Retinal pigment epithelial cell (primary cell): Measurements from ENCODE around the gene RAB4B.
"Not testable (repeated sequence)": the region's sequence is repeated elsewhere in the genome, so short reads cannot be mapped to it uniquely, and the experiment has no call there.

Experiments used
- DNase-seq: peaks from one replicate; pipeline ENCODE4 v3.0.0-alpha.2; 2010; ENCODE audit warnings: low read depth
- H3K4me3 ChIP-seq: 2 replicates; pipeline ENCODE4 v1.5.1; 2011; ENCODE audit warnings: mild to moderate bottlenecking, low read length, control low read depth, moderate library complexity
- CTCF ChIP-seq: conservative IDR thresholded peaks from 2 replicates; pipeline ENCODE4 v1.5.1; 2011; ENCODE audit warnings: low read depth, low read length, control low read depth, inconsistent platforms

RAB4B gene

GRCh38 chr19:40762754-40763470 is 15.1 kb upstream of the RAB4B start:
- no peak overlapping the region for H3K4me3 ChIP-seq
- no peak for DNase-seq
- TF ChIP-seq CTCF: no peak

GRCh38 chr19:40763526-40763925 is 14.5 kb upstream of the RAB4B start:
- H3K4me3 ChIP-seq: no peak overlapping the region
- no peak for TF ChIP-seq CTCF

GRCh38 chr19:40763963-40764362 is 14.1 kb upstream of the RAB4B start:
- no peak overlapping the region for H3K4me3 ChIP-seq
- no peak for DNase-seq
- TF ChIP-seq CTCF: no peak

More at GRCh38 chr19:40763526-40763925, 14.5 kb upstream of the RAB4B start:
- DNase-seq: no peak

DNA sequence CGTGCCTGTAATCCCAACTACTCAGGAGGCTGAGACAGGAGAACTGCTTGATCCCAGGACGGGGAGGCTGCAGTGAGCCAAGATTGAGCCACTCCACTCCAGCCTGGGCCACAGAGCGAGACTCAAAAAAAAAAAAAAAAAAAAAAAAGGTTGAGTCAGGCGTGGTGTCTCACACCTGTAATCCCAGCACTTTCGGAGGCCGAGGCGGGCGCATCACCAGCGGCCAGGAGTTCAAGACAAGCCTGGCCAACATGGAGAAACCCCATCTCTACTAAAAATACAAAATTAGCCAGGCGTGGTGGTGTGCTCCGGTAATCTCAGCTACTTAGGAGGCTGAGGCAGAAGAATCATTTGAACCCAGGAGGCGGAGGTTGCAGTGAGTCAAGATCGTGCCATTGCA is 11.7 kb upstream of the RAB4B start:
- DNase-seq, H3K4me3 ChIP-seq: not testable (repeated sequence)

- H3K4me3 ChIP-seq: no peak overlapping the region
- TF ChIP-seq CTCF: no peak
- DNase-seq: no peak
Observed at GRCh38 chr19:40768869-40769268, 9.2 kb upstream of the RAB4B start.

DNA sequence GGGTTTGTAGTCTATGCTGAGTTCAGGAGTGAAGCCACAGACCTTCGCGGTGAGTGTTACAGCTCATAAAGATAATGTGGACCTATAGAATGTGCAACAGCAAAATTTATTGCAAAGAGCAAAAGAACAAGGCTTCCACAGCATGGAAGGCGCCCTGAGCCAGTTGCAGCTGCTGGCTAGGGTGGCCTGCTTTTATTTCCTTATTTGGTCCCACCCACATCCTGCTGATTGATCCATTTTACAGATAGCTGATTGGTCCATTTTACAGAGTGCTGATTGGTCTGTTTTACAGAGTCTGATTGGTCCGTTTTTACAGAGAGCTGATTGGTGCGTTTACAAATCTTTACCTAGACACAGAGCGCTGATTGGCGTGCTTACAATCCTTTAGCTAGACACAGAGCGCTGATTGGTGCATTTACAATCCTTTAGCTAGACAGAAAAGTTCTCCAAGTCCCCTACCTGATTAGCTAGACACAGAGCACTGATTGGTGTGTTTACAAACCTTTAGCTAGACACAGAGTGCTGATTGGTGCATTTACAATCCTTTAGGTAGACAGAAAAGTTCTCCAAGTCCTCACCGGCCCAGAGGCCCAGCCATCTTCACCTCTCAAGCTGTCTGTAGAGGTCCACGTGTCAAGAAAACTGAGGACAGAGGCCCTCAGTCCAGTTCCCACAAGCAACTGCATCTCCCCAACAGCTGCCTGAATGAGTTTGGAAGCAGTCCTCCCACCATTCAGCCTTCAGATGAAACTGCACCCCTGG is 6.8 kb upstream of the RAB4B start:
- H3K4me3 ChIP-seq, DNase-seq: not testable (repeated sequence)

DNA sequence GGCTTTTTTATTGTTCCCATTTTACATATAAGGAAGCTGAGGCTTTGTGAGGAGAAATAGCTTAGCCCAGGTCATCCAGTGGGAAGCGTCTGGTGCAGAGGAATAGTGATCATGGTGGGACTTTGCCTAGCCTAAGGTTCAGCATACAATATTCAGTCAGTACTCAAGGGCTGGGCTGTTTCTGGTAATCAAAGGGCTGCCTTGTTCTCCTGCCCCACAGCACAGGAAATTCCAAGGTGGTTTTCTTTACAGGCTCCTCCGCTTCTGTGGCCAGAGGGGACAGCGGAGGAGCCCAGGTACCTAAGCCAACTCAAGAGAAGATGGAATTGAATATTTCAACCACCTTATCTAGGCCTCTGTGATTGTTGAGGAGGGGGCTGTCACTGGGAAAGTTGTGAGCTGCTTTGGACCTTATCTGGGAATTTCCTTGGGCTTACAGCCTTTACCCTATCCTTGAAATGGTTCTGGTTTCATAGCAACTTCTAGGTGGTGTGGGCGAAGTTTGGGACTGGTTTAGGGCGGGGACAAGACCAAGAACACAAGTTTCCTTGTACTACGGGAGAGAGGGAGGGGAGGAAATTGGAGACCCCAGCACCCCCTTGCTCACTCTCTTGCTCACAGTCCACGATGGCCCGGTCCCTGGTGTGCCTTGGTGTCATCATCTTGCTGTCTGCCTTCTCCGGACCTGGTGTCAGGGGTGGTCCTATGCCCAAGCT is 3.0 kb upstream of the RAB4B start, which contains the start of gene MIA:
Gene MIA, plus strand, starts transcription at position 606 of the 716 bp plus-strand sequence. Its CDS starts 22 bp downstream, at position 628.
- DNase-seq: no peak
- no peak for TF ChIP-seq CTCF
- no peak within 1 kb of the TSS for H3K4me3 ChIP-seq

GRCh38 chr19:40775632-40776022 is 2.4 kb upstream of the RAB4B start:
- TF ChIP-seq CTCF: no peak
- no peak for DNase-seq

More at GRCh38 chr19:40775632-40776022, 2.4 kb upstream of the RAB4B start:
- no peak overlapping the region for H3K4me3 ChIP-seq
